Caco-2 (cell line): ENCODE data around the gene VIPR1. TPM values are rescaled to one million over a fixed set of nuclear protein-coding genes. Genes with fewer than 3 reads are reported as not detected.

Experiments
- BruUV-seq: library from RNA; stranded (reverse); fragments of 400-500 nt; replicated peaks from 2 replicates; lab custom pipeline; 2021; lab: Mats Ljungman, UMichigan
- CTCF ChIA-PET: fragments of 300-600 bp; sonication (Branson Sonifier 250); formaldehyde crosslinking; loops from one replicate; lab custom pipeline; 2022; ENCODE audit warnings: antibody characterized with exemption; lab: Charles Lee
- POLR2A ChIA-PET: fragments of 300-600 bp; sonication (Branson Sonifier 250); formaldehyde crosslinking; loops from one replicate; lab custom pipeline; 2022; ENCODE audit warnings: antibody characterized with exemption; lab: Charles Lee
- DNase-seq, 2 experiments: peaks; one replicate each; pipeline versions ENCODE4 v3.0.0 to v3.0.0-alpha.2; 2020 to 2022
- H3K27me3 ChIP-seq: replicated peaks from 2 replicates; pipeline ENCODE4 v1.6.0; 2011; ENCODE audit warnings: low read length; ENCODE audit not compliant: control insufficient read depth, insufficient read depth
- H3K36me3 ChIP-seq: 2 replicates; pipeline ENCODE4 v1.5.1; 2011; ENCODE audit warnings: low read length; ENCODE audit not compliant: control insufficient read depth, insufficient read depth
- H3K4me1 ChIP-seq: fragments of 250-450 bp; sonication (Bioruptor Pico); 2 replicates; pipeline ENCODE4 v1.5.1; 2020; ENCODE audit warnings: mild to moderate bottlenecking
- H3K4me3 ChIP-seq: 2 replicates; pipeline ENCODE4 v1.5.1; 2011; ENCODE audit warnings: low read depth, mild to moderate bottlenecking, control low read depth, low read length
- H3K9me3 ChIP-seq: fragments of 250-450 bp; sonication (Bioruptor Pico); 2 replicates; pipeline ENCODE4 v1.5.1; 2020; ENCODE audit warnings: mild to moderate bottlenecking, moderate library complexity
- H3K27ac Mint-ChIP-seq: one replicate; pipeline ENCODE4 v1.8.0; 2022; ENCODE audit warnings: mixed read lengths; ENCODE audit not compliant: unreplicated experiment
- H3K27me3 Mint-ChIP-seq: one replicate; pipeline ENCODE4 v1.8.0; 2022; ENCODE audit warnings: mixed read lengths; ENCODE audit not compliant: insufficient read depth, unreplicated experiment
- H3K36me3 Mint-ChIP-seq: one replicate; pipeline ENCODE4 v1.8.0; 2022; ENCODE audit warnings: mild to moderate bottlenecking, mixed read lengths; ENCODE audit not compliant: insufficient read depth, unreplicated experiment
- H3K4me1 Mint-ChIP-seq: one replicate; pipeline ENCODE4 v1.8.0; 2022; ENCODE audit warnings: low read depth, mixed read lengths; ENCODE audit not compliant: unreplicated experiment
- H3K4me3 Mint-ChIP-seq: one replicate; pipeline ENCODE4 v1.8.0; 2022; ENCODE audit warnings: mild to moderate bottlenecking, moderate library complexity, mixed read lengths; ENCODE audit not compliant: unreplicated experiment
- H3K9me3 Mint-ChIP-seq: one replicate; pipeline ENCODE4 v1.8.0; 2022; ENCODE audit warnings: mixed read lengths; ENCODE audit not compliant: unreplicated experiment
- intact Hi-C: fragments of 100-400 bp; cut with micrococcal nuclease; formaldehyde crosslinking; loops from one replicate; pipeline ENCODE4 v1.10.0; 2022; ENCODE audit not compliant: unreplicated experiment
- total RNA-seq: library from RNA; stranded (reverse); gene quantifications from 2 replicates; pipeline ENCODE4 v1.2.3, GENCODE V29; 2022
- TF ChIP-seq, protein P1 (sequence below), 2 experiments: fragments of 200-600 bp in 1 of 2; IDR thresholded peaks; 1 replicate in 1 of 2; 2 replicates in 1 of 2; pipeline versions ENCODE4 v1.5.1 to v1.8.0; 2011 to 2022; ENCODE audit warnings: antibody characterized with exemption in 1 of 2, control low read depth in 1 of 2, inconsistent platforms in 1 of 2, low read depth in 1 of 2, low read length in 1 of 2, mild to moderate bottlenecking in 1 of 2, moderate library complexity in 1 of 2; ENCODE audit not compliant: insufficient read depth in 1 of 2, severe bottlenecking in 1 of 2, unreplicated experiment in 1 of 2

Gene VIPR1
- total RNA-seq, 1 experiment from 2014 or later, result 3.8 TPM

DNA sequence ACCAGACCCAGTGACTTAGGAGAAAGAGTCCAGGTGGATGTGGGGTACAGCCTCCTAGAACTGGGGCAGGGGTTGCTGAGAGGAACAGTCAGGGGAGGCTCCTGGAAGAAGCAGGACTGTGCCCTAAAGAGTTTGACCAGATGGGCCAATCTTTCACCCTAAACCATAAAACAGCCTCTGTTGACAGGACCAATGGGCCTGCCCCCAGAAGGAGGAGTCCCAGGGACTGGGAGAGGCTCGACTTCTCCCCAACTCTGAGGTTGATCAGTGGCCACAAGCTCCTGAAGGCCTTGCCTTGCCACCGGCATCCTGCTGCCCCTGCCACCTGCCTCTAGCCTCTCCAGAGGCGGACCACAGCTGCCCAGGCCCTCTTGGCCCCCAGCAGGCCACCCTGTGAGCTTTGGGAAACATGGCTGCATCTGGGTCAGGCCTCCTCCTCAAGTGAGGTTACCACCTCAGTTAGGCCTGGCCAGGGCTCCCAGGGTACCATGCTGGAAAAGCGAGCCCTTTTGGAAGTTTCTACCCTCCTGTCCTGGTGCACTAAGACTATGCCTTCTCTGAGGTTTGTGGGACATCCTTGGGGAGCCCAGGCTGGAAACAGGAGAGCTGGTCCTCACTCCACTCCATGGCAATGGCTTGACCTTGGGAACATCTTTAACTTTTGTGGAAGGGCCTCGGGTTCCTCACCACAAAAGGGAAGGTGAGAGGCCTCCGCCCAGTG lies 2.8 kb downstream of the VIPR1 start:
- BruUV-seq, result no TSS peak
- Histone ChIP-seq H3K9me3 (no peaks in the 10 kb centered on the region), H3K4me1 (peaks cover 29% of the 10 kb centered on the region), H3K36me3 (no peaks in the 10 kb centered on the region), H3K4me3 (no peak overlapping the region), H3K27me3 (no peaks in the 10 kb centered on the region)
- peaks cover 8% of the 10 kb centered on the region for H3K36me3 Mint-ChIP-seq
- intact Hi-C loops, result no loop called here
- DNase-seq, result peak in 1 of 2 experiments; percentile 23
- no peak overlapping the region for H3K27ac Mint-ChIP-seq
- H3K27me3 Mint-ChIP-seq, result peaks cover 7% of the 10 kb centered on the region
- ChIA-PET CTCF (no interaction called here), POLR2A (no interaction called here)
- H3K9me3 Mint-ChIP-seq, result no peaks in the 10 kb centered on the region
- H3K4me3 Mint-ChIP-seq, result no peak overlapping the region
- TF ChIP-seq, protein P1, sequence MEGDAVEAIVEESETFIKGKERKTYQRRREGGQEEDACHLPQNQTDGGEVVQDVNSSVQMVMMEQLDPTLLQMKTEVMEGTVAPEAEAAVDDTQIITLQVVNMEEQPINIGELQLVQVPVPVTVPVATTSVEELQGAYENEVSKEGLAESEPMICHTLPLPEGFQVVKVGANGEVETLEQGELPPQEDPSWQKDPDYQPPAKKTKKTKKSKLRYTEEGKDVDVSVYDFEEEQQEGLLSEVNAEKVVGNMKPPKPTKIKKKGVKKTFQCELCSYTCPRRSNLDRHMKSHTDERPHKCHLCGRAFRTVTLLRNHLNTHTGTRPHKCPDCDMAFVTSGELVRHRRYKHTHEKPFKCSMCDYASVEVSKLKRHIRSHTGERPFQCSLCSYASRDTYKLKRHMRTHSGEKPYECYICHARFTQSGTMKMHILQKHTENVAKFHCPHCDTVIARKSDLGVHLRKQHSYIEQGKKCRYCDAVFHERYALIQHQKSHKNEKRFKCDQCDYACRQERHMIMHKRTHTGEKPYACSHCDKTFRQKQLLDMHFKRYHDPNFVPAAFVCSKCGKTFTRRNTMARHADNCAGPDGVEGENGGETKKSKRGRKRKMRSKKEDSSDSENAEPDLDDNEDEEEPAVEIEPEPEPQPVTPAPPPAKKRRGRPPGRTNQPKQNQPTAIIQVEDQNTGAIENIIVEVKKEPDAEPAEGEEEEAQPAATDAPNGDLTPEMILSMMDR (IDR thresholded peaks at IDR 0.05; ENCODE audit: insufficient read depth in 1 of 2, low read depth in 1 of 2, low read length in 1 of 2, severe bottlenecking in 1 of 2, unreplicated experiment in 1 of 2), result no peak
- peaks cover 28% of the 10 kb centered on the region for H3K4me1 Mint-ChIP-seq

DNA sequence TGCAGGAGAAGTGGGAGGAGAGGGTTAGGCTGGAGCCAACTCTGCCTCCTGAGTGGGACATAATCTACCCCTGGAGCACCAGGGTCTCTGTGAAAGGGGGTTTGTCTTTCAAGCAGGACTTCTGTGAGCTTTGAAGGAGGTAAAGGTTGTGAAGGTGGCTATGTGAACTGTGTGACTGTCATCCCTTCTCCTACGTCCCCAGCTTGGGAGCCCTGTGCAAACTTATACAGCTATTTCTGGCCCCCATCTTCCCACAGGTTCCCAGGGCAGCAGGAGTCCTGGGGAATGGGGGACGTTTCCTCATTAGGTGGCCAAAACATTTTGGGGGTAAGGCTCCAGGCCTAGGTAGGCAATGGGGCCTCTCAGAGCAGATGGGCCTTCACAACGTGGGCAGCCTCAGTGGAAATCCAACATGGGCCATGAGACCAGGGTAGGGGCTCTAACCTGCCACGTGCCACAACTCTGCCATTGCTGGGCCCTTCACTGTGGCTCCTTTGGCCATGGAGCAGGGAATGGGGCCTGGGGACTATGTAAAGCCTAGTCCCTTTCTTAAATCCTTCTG lies 3.5 kb downstream of the VIPR1 start:
- intact Hi-C loops, result no loop called here
- H3K36me3 Mint-ChIP-seq, result peaks cover 8% of the 10 kb centered on the region
- DNase-seq, result peak in 1 of 2 experiments; percentile 2
- Histone ChIP-seq H3K27me3 (no peaks in the 10 kb centered on the region), H3K4me3 (no peak overlapping the region), H3K36me3 (no peaks in the 10 kb centered on the region), H3K4me1 (peaks cover 35% of the 10 kb centered on the region), H3K9me3 (no peaks in the 10 kb centered on the region)
- H3K9me3 Mint-ChIP-seq, result no peaks in the 10 kb centered on the region
- no peak overlapping the region for H3K27ac Mint-ChIP-seq
- CTCF ChIA-PET, result no interaction called here
- BruUV-seq, result no TSS peak
- peaks cover 26% of the 10 kb centered on the region for H3K4me1 Mint-ChIP-seq
- peaks cover under 1% of the 10 kb centered on the region for H3K27me3 Mint-ChIP-seq
- POLR2A ChIA-PET, result no interaction called here
- TF ChIP-seq, protein P1 (IDR thresholded peaks at IDR 0.05; ENCODE audit: insufficient read depth in 1 of 2, low read depth in 1 of 2, low read length in 1 of 2, severe bottlenecking in 1 of 2, unreplicated experiment in 1 of 2), result no peak
- H3K4me3 Mint-ChIP-seq, result no peak overlapping the region

DNA sequence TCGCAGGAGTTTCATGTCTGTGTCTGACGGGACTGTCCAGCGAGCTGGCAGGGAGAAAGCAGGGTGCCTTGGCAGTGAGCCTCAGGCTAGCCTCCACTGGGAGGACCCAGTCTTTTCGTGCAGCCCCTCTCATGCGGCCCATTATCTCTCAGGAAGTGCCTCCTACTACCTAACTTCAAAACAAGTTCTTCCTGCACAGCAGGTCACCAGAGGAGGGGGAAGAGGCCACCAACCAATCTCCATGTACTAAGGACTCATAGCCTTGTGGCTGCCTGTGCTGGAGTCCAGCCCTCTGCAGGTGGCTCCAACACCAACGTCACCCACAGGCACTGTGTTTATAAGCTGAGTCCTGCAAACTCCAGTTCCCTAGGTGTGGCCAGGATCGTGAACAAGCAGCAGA lies 4.8 kb downstream of the VIPR1 start:
- H3K27ac Mint-ChIP-seq, result peak overlapping the region; percentile 64
- H3K9me3 ChIP-seq, result no peaks in the 10 kb centered on the region
- intact Hi-C loops, result loop anchor here (1.0 kb wide), 1 partner anchor 29 kb away; no protein-coding TSS in a partner anchor
- ChIA-PET CTCF (interaction anchor here (0.7 to 1.0 kb wide), 2 partner anchors 41 to 345 kb away, joined by 3 read pairs; no protein-coding TSS in a partner anchor), POLR2A (interaction anchor here (0.7 kb wide), 1 partner anchor 19 kb away, joined by 8 read pairs; no protein-coding TSS in a partner anchor)
- H3K4me3 ChIP-seq, result no peak overlapping the region
- H3K27me3 ChIP-seq, result no peaks in the 10 kb centered on the region
- DNase-seq, result peak; percentile 59 to 72
- TF ChIP-seq, protein P1 (IDR thresholded peaks at IDR 0.05; ENCODE audit: insufficient read depth in 1 of 2, low read depth in 1 of 2, low read length in 1 of 2, severe bottlenecking in 1 of 2, unreplicated experiment in 1 of 2), result peak in 1 of 2 experiments; percentile 13
- H3K4me1 Mint-ChIP-seq, result peaks cover 27% of the 10 kb centered on the region
- H3K36me3 Mint-ChIP-seq, result peaks cover 2% of the 10 kb centered on the region
- no peaks in the 10 kb centered on the region for H3K9me3 Mint-ChIP-seq
- no TSS peak for BruUV-seq
- no peak overlapping the region for H3K4me3 Mint-ChIP-seq
- no peaks in the 10 kb centered on the region for H3K27me3 Mint-ChIP-seq
- H3K4me1 ChIP-seq, result peaks cover 42% of the 10 kb centered on the region
- H3K36me3 ChIP-seq, result no peaks in the 10 kb centered on the region
